ENCODE data around the gene SNAP23. TPM values are rescaled to one million over a fixed set of nuclear protein-coding genes. Genes with fewer than 3 reads are reported as not detected.

The SNAP23 gene
- total RNA-seq, 4 donors from 2014 or later: 54.0 to 77.9 (median 64.0) TPM

GRCh38 chr15:42483677-42484076 lies 11.8 kb upstream of the SNAP23 start:
- Histone ChIP-seq H3K27me3 (no peaks in the 10 kb centered on the region), H3K4me3 (no peak overlapping the region), H3K27ac (no peak overlapping the region), H3K9me3 (peaks cover 0 to 5% (median 0%) of the 10 kb centered on the region in 4 donors), H3K36me3 (peaks cover 0 to 9% (median 0%) of the 10 kb centered on the region in 3 donors), H3K4me1 (peaks cover 0 to 12% (median 0%) of the 10 kb centered on the region in 4 donors)
- 89 to 93% methylated on average over 1 of the region's 1 CpG for WGBS, 2 donors
- DNase-seq (ENCODE audit: low spot score in 2 of 2): no peak
- no peak for TF ChIP-seq CTCF (IDR thresholded peaks at IDR 0.05)
- no peak for TF ChIP-seq EP300 (IDR thresholded peaks at IDR 0.05)
- TF ChIP-seq POLR2A (IDR thresholded peaks at IDR 0.05): no peak

GRCh38 chr15:42490291-42490670 lies 5.2 kb upstream of the SNAP23 start:
- 4 to 5% methylated on average over 11 of the region's 11 CpGs for WGBS, 2 donors
- peaks cover 0 to 47% (median 20%) of the 10 kb centered on the region in 4 donors for H3K4me1 ChIP-seq
- no peak for DNase-seq (ENCODE audit: low spot score in 2 of 2)
- H3K9me3 ChIP-seq: no peaks in the 10 kb centered on the region
- H3K27me3 ChIP-seq: no peaks in the 10 kb centered on the region
- H3K4me3 ChIP-seq: peak overlapping the region; percentile 78 to 94 (median 82)
- H3K36me3 ChIP-seq: no peaks in the 10 kb centered on the region
- H3K27ac ChIP-seq: peak overlapping the region; percentile 86 to 97 (median 94)
- TF ChIP-seq CTCF (IDR thresholded peaks at IDR 0.05): no peak
- TF ChIP-seq POLR2A (IDR thresholded peaks at IDR 0.05): no peak
- no peak for TF ChIP-seq EP300 (IDR thresholded peaks at IDR 0.05)

- peak; percentile 54 to 76 for DNase-seq (ENCODE audit: low spot score in 2 of 2)
Observed at GRCh38 chr15:42490671-42491538, 4.5 kb upstream of the SNAP23 start, which contains the start of gene ZNF106. TSS of gene ZNF106 (minus strand) at chr15:42491141. CDS start at chr15:42472289, 18,852 bp downstream.

GRCh38 chr15:42491539-42492225 lies 3.8 kb upstream of the SNAP23 start:
- WGBS, 2 donors: 85 to 87% methylated on average over 18 of the region's 18 CpGs
- Histone ChIP-seq H3K9me3 (no peaks in the 10 kb centered on the region), H3K27me3 (no peaks in the 10 kb centered on the region), H3K36me3 (no peaks in the 10 kb centered on the region), H3K4me3 (peak overlapping the region; percentile 78 to 94 (median 82)), H3K27ac (peak overlapping the region; percentile 86 to 97 (median 94)), H3K4me1 (peaks cover 0 to 54% (median 26%) of the 10 kb centered on the region in 4 donors)
- DNase-seq (ENCODE audit: low spot score in 2 of 2): no peak
- TF ChIP-seq CTCF (IDR thresholded peaks at IDR 0.05): no peak
- TF ChIP-seq POLR2A (IDR thresholded peaks at IDR 0.05): no peak
- TF ChIP-seq EP300 (IDR thresholded peaks at IDR 0.05): no peak

More at GRCh38 chr15:42490671-42491538, 4.5 kb upstream of the SNAP23 start, which contains the start of gene ZNF106:
- no peaks in the 10 kb centered on the region for H3K9me3 ChIP-seq
- H3K4me1 ChIP-seq: peaks cover 0 to 47% (median 20%) of the 10 kb centered on the region in 4 donors
- H3K36me3 ChIP-seq: no peaks in the 10 kb centered on the region
- peak within 1 kb of the TSS; percentile 78 to 94 (median 82) for H3K4me3 ChIP-seq
- no peaks in the 10 kb centered on the region for H3K27me3 ChIP-seq
- WGBS, 2 donors: 0 to 1% methylated on average over 43 to 50 of the region's 51 CpGs
- peak within 1 kb of the TSS; percentile 86 to 97 (median 94) for H3K27ac ChIP-seq
- TF ChIP-seq POLR2A (IDR thresholded peaks at IDR 0.05): peak; percentile 85 to 93
- peak; percentile 90 to 98 for TF ChIP-seq EP300 (IDR thresholded peaks at IDR 0.05)
- TF ChIP-seq CTCF (IDR thresholded peaks at IDR 0.05): peak in 2 of 5 experiments; percentile 5 to 9
